Urinary bladder (tissue), 4 donors: ENCODE measurements around the gene TBKBP1. TPM values are rescaled to one million over a fixed set of nuclear protein-coding genes. Genes with fewer than 3 reads are reported as not detected.

Experiments used
- DNase-seq: peaks from one replicate; pipeline ENCODE4 v3.0.0-alpha.2; 2015; ENCODE audit errors: extremely low spot score
- H3K27ac ChIP-seq: one replicate; pipeline ENCODE4 v1.5.1; 2013; ENCODE audit warnings: low read depth, mild to moderate bottlenecking, moderate library complexity
- H3K36me3 ChIP-seq: one replicate; pipeline ENCODE4 v1.6.1; 2013; ENCODE audit warnings: mild to moderate bottlenecking, moderate library complexity; ENCODE audit not compliant: insufficient read depth
- H3K4me1 ChIP-seq: one replicate; pipeline ENCODE4 v1.6.1; 2013; ENCODE audit warnings: mild to moderate bottlenecking, moderate library complexity; ENCODE audit not compliant: insufficient read depth
- H3K4me3 ChIP-seq: one replicate; pipeline ENCODE4 v1.5.1; 2013; ENCODE audit warnings: low read depth, low read length
- WGBS: extraction: QIAGEN DNeasy Blood & Tissue Kit; methylation state at CpG from one replicate; pipeline ENCODE4 v1.1.7; 2013; 5-methylcytosine and 5-hydroxymethylcytosine counted together
- polyA plus RNA-seq: library from polyadenylated mRNA; stranded (reverse); fragments of 200-250 nt; gene quantifications from one replicate; pipeline ENCODE4 v1.2.3, GENCODE V29; 2013
- total RNA-seq: library from RNA; depleted of rRNA; stranded (reverse); fragments of >200 nt; gene quantifications from one replicate; pipeline ENCODE4 v1.2.3, GENCODE V29; 2014
- donor health status: healthy with polysubstance abuse.
- donor health status: healthy.

Gene TBKBP1
- total and polyA plus RNA-seq, 2 donors: 5.5 to 19.1 TPM

- 57% methylated on average over 8 of the region's 8 CpGs for WGBS
- H3K4me1 ChIP-seq: no peaks in the 10 kb centered on the region
- no peak overlapping the region for H3K27ac ChIP-seq
- H3K4me3 ChIP-seq: no peak overlapping the region
- no peaks in the 10 kb centered on the region for H3K36me3 ChIP-seq
- DNase-seq: no peak
These were observed 24.9 kb downstream of the TBKBP1 start for GRCh38 chr17:47718634-47719405.

GRCh38 chr17:47719411-47720152 is 25.6 kb downstream of the TBKBP1 start:
- no peak for DNase-seq
- H3K27ac ChIP-seq: no peak overlapping the region
- no peaks in the 10 kb centered on the region for H3K4me1 ChIP-seq
- no peak overlapping the region for H3K4me3 ChIP-seq
- H3K36me3 ChIP-seq: no peaks in the 10 kb centered on the region
- WGBS: 75% methylated on average over 9 of the region's 9 CpGs

- no peak for DNase-seq
- Histone ChIP-seq H3K4me1 (no peaks in the 10 kb centered on the region), H3K27ac (no peak overlapping the region), H3K4me3 (no peak overlapping the region), H3K36me3 (no peaks in the 10 kb centered on the region)
- WGBS: 56% methylated on average over 11 of the region's 11 CpGs
These were observed 26.2 kb downstream of the TBKBP1 start for GRCh38 chr17:47720196-47720595.

- DNase-seq: no peak
- no peaks in the 10 kb centered on the region for H3K4me1 ChIP-seq
- 5% methylated on average over 36 of the region's 36 CpGs for WGBS
- no peak overlapping the region for H3K4me3 ChIP-seq
- no peaks in the 10 kb centered on the region for H3K36me3 ChIP-seq
- H3K27ac ChIP-seq: no peak overlapping the region
These were observed 27.0 kb downstream of the TBKBP1 start for GRCh38 chr17:47720754-47721533.

- no peaks in the 10 kb centered on the region for H3K4me1 ChIP-seq
- no peak for DNase-seq
- no peak overlapping the region for H3K27ac ChIP-seq
- 44% methylated on average over 8 of the region's 8 CpGs for WGBS
- H3K36me3 ChIP-seq: no peaks in the 10 kb centered on the region
- no peak overlapping the region for H3K4me3 ChIP-seq
These were observed 27.8 kb downstream of the TBKBP1 start for GRCh38 chr17:47721725-47722124.

GRCh38 chr17:47724705-47725104 is 30.7 kb downstream of the TBKBP1 start:
- H3K36me3 ChIP-seq: no peaks in the 10 kb centered on the region
- DNase-seq: no peak
- no peak overlapping the region for H3K4me3 ChIP-seq
- WGBS: 50% methylated on average over 2 of the region's 2 CpGs
- H3K27ac ChIP-seq: no peak overlapping the region
- H3K4me1 ChIP-seq: no peaks in the 10 kb centered on the region

GRCh38 chr17:47725446-47726111 is 31.6 kb downstream of the TBKBP1 start:
- H3K4me3 ChIP-seq: no peak overlapping the region
- WGBS: 47% methylated on average over 13 of the region's 13 CpGs
- no peaks in the 10 kb centered on the region for H3K36me3 ChIP-seq
- no peak for DNase-seq
- no peak overlapping the region for H3K27ac ChIP-seq
- no peaks in the 10 kb centered on the region for H3K4me1 ChIP-seq

GRCh38 chr17:47726796-47727703 is 33.1 kb downstream of the TBKBP1 start:
- no peaks in the 10 kb centered on the region for H3K36me3 ChIP-seq
- no peak overlapping the region for H3K27ac ChIP-seq
- WGBS: 83% methylated on average over 12 of the region's 12 CpGs
- H3K4me3 ChIP-seq: no peak overlapping the region
- H3K4me1 ChIP-seq: no peaks in the 10 kb centered on the region
- no peak for DNase-seq

GRCh38 chr17:47727704-47728036 is 33.7 kb downstream of the TBKBP1 start:
- Histone ChIP-seq H3K4me3 (no peak overlapping the region), H3K36me3 (no peaks in the 10 kb centered on the region), H3K27ac (no peak overlapping the region), H3K4me1 (no peaks in the 10 kb centered on the region)
- DNase-seq: no peak
- WGBS: 81% methylated on average over 9 of the region's 9 CpGs

GRCh38 chr17:47728214-47728877 is 34.4 kb downstream of the TBKBP1 start:
- no peak overlapping the region for H3K4me3 ChIP-seq
- DNase-seq: no peak
- no peak overlapping the region for H3K27ac ChIP-seq
- 83% methylated on average over 4 of the region's 4 CpGs for WGBS
- H3K36me3 ChIP-seq: no peaks in the 10 kb centered on the region
- H3K4me1 ChIP-seq: no peaks in the 10 kb centered on the region

GRCh38 chr17:47729476-47729875 is 35.5 kb downstream of the TBKBP1 start:
- DNase-seq: no peak
- Histone ChIP-seq H3K4me1 (no peaks in the 10 kb centered on the region), H3K4me3 (no peak overlapping the region), H3K36me3 (no peaks in the 10 kb centered on the region), H3K27ac (no peak overlapping the region)
- 69% methylated on average over 8 of the region's 8 CpGs for WGBS

- 87% methylated on average over 4 of the region's 4 CpGs for WGBS
- no peak overlapping the region for H3K4me3 ChIP-seq
- DNase-seq: no peak
- H3K4me1 ChIP-seq: no peaks in the 10 kb centered on the region
- no peak overlapping the region for H3K27ac ChIP-seq
- H3K36me3 ChIP-seq: no peaks in the 10 kb centered on the region
These were observed 36.7 kb downstream of the TBKBP1 start for GRCh38 chr17:47730681-47731080.
